GM18873 (cell line): ENCODE results near the gene SERF2.
"Not testable (repeated sequence)": the region's sequence is repeated elsewhere in the genome, so short reads cannot be mapped to it uniquely, and the experiment has no call there.

Experiments used
- ATAC-seq: cut with Tn5 transposase; IDR thresholded peaks from one replicate; pipeline ENCODE4 v1.9.1; 2021; ENCODE audit warnings: mild to moderate bottlenecking, moderate library complexity, moderate number of reproducible peaks; ENCODE audit not compliant: unreplicated experiment, low FRiP score

SERF2 gene

GRCh38 chr15:43791993-43792760 is at the start of gene SERF2:
TSS of gene SERF2 (plus strand) at chr15:43792320. CDS start at chr15:43792377, 57 bp downstream.
- ATAC-seq, result peak; percentile 89

DNA sequence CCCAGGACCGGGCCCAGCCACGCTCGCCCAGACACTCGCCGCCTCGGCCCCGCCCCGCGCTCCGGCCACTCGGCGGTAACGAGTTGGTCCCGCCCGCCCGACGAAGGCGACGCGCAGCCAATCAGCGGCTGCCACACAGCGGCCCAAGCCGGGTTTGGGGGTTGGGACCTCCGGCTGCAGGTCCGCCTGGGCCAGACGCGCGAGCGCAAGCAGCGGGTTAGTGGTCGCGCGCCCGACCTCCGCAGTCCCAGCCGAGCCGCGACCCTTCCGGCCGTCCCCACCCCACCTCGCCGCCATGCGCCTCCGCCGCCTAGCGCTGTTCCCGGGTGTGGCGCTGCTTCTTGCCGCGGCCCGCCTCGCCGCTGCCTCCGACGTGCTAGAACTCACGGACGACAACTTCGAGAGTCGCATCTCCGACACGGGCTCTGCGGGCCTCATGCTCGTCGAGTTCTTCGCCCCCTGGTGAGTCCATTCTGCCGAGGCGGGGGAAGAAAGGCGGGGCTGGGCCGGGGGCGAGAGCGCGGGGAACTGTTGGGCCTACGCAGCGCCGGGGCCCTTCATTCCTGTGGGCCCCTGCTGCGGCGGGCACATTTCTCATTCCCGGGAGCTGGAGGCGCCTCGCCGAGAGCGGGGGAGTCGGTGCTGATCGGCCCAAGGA is 45.7 kb upstream of the SERF2 start, which contains the start of gene PDIA3:
PDIA3 (plus strand) TSS at position 194 of the 658 bp plus-strand sequence; CDS start at position 296, 102 bp downstream.
- ATAC-seq, result peak; percentile 50

DNA sequence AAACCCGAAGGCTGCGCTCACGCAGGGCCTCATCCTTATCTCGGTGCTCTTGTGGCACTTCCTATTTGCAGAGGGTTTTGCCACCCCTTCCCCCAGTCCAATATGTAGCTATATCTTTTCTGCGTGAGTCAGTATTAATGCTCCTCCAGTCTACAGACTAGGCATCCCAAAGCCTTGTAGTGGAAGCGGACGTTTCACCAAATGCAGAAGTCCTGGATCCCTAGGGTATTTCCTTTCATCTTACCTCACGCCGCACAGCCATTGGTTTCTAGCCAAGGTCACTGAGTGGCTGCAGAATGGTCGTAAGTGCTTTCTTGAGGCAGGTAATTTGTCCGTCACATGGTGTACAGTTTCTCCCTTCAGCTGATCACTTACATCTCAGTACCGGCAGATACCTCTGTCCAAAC is 45.2 kb upstream of the SERF2 start:
- ATAC-seq, result not testable (repeated sequence)

GRCh38 chr15:43748376-43748775 is 43.7 kb upstream of the SERF2 start:
- ATAC-seq, result no peak

GRCh38 chr15:43749690-43750345 is 42.3 kb upstream of the SERF2 start:
- ATAC-seq, result peak; percentile 52

DNA sequence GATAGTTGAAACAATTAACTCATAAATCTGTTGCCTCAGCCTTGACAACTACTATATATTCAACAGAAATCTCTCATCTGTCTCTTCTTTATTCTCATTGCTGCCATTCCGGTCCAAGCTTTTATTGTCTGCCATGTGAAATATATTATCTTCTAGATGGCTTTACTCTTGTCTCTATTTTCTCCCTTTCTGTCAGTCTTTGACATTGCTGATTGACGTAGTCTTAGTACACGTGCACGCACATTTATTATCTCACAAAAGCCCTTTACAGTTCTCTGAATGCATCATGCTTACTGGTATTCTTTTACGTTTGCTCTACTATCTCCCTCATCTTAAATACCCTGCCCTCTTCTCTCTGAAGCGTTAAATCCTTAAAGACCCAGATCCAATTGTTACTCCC is 40.2 kb upstream of the SERF2 start:
- no peak for ATAC-seq

GRCh38 chr15:43762824-43763223 is 29.3 kb upstream of the SERF2 start:
- no peak for ATAC-seq

GRCh38 chr15:43763819-43764446 is 28.2 kb upstream of the SERF2 start:
- no peak for ATAC-seq

- ATAC-seq, result no peak
Measured at GRCh38 chr15:43769584-43770228, 22.4 kb upstream of the SERF2 start.

DNA sequence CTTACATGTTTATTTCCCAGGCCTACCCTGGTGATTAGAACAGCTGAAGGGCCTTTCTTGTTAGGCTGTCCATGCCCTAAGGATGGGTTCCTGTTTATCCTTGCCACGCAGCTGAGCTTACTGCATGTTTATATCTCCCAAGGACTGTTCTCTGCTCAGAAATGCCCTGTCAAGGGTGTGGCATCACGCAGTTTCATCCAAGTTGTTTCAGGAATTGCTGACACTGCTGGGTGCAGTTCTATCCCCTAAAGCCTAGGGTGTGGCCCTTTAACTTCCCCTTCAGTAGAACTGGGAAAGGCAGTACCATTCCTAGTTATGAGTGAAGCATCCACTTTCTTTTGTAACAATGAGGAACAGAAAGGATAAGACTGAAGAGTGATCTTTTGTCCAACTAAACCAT is 20.3 kb upstream of the SERF2 start:
- ATAC-seq, result no peak

DNA sequence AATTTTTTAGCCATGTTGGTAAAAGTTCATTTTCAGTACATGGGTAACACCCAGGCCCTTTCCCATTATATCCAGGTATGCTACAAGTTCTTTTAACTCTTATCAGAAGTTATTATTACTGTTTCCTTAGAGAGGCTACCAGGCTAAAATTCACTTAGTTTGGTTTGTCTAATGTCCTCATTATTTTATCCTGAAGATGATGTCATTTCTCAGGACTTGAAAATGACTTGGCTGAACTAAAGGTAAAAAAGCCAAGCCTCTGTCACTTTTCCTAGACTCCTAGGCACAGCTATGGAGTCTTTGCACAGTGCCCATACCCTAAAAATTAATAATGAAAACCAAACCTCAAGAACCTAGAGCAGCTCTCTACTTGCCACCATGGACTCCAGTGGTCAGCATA is 19.5 kb upstream of the SERF2 start:
- ATAC-seq, result no peak

- ATAC-seq, result no peak
Measured at GRCh38 chr15:43774062-43774461, 18.1 kb upstream of the SERF2 start.

- ATAC-seq, result no peak
Measured at GRCh38 chr15:43775411-43775965, 16.6 kb upstream of the SERF2 start.

- peak; percentile 67 for ATAC-seq
Measured at GRCh38 chr15:43776101-43776717, 15.9 kb upstream of the SERF2 start.

- peak; percentile 32 for ATAC-seq
Measured at GRCh38 chr15:43776718-43777266, 15.3 kb upstream of the SERF2 start, which contains the start of gene ELL3. TSS of gene ELL3 (minus strand) at chr15:43776966. CDS start at chr15:43776901, 65 bp downstream.

DNA sequence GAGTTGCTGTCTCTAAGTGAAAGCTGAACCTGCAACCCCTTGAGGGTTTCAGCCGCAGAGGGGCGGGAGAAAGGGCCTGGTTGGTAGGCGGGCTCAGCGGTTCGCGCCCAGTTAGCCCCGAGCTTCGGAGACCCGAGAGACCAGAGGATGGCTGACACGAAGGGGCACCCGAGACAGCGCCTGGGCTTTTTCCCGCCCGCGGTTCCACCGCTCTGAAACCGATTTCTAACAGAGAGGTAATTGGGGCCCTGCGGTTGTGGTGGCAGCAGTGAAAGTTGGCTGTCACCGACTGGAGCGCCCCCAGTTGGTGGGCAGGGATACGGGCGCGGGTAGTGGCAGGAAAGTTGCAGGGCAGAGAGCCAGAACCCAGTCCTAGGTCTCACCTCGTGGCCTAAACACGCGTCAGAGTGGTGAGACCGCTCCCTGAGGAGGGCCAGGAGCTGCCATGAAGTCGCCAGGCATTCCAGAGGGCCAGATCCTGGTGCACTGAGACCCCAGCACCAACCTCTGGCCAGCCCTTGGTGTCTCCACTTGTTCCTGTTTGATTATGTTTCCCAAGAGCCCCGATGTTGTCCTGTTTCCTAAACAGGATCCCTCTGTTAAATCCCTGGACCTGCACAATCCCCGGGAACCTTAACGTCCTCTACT is 14.7 kb upstream of the SERF2 start:
- peak; percentile 44 for ATAC-seq

GRCh38 chr15:43779016-43779415 is 13.1 kb upstream of the SERF2 start:
- no peak for ATAC-seq

DNA sequence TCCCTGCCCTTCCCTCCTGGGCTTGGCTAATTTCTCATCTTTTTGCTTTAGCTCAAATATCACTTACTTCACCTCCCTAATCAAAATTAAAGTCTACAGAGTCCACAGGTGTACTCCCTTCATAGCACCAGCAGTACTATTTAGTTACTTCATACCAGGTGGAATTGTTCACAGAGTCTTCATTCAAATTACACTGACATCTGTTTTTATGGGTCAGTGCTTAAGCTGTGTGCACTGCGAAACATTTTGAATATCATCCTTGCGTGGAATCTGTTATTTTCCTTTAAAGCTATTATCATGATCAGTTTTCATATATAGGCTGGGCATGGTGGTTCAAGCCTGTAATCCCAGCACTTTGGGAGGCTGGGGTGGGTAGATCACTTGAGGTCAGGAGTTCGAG is 2.7 kb upstream of the SERF2 start:
- ATAC-seq, result no peak
